K562 (cell line): Measurements from ENCODE around the gene IL10RB. TPM values are rescaled to one million over a fixed set of nuclear protein-coding genes. Genes with fewer than 3 reads are reported as not detected.

Experiments
- ATAC-seq: fragments of 200-7000 bp; cut with Tn5 transposase; 3 replicates; pipeline ENCODE4 v1.9.1; 2020; ENCODE audit warnings: moderate library complexity
- BruUV-seq: library from RNA; stranded (reverse); fragments of 400-500 nt; replicated peaks from 2 replicates; lab custom pipeline; 2021; lab: Mats Ljungman, UMichigan
- CTCF ChIA-PET: fragments of 300-600 bp; formaldehyde crosslinking; extraction: SDS; loops from one replicate; lab custom pipeline; 2021; ENCODE audit warnings: low intra/inter-chr PET ratio; lab: Yijun Ruan, JAX
- POLR2A ChIA-PET: fragments of 300-600, 350-650 bp; sonication (Branson Sonifier 250); formaldehyde crosslinking; extraction: SDS; loops from one replicate; lab custom pipeline; 2021; ENCODE audit warnings: antibody characterized with exemption, inconsistent platforms; lab: Yijun Ruan, JAX
- DNase-seq, 4 experiments: peaks; one replicate each; pipeline versions ENCODE4 v3.0.0 to v3.0.0-alpha.2; 2011 to 2018; ENCODE audit warnings: low spot score in 3 of 4, mixed read lengths in 3 of 4; ENCODE audit errors: extremely low read depth in 1 of 4
- FAIRE-seq: peaks from 2 replicates; lab custom pipeline; 2011; peaks lifted over from hg19 to GRCh38; lab: Jason Lieb, UNC
- H2AFZ ChIP-seq: 2 replicates; pipeline ENCODE4 v1.6.0; 2011; ENCODE audit warnings: low read depth, low read length, control low read depth, inconsistent platforms
- H3K27ac ChIP-seq: fragments of 200-600 bp; 3 replicates; pipeline ENCODE4 v1.8.0; 2011; ENCODE audit warnings: low read depth, mild to moderate bottlenecking, control low read depth, inconsistent platforms, low read length, moderate library complexity, mixed read lengths; ENCODE audit errors: extremely low read depth
- H3K27me3 ChIP-seq, 2 experiments: fragments of 300-600 bp in 1 of 2; 2 replicates in 1 of 2; 3 replicates in 1 of 2; pipeline versions ENCODE4 v1.6.0 to v1.8.0; 2011; ENCODE audit warnings: inconsistent platforms in 2 of 2, low read length in 2 of 2, mild to moderate bottlenecking in 1 of 2, mixed read lengths in 1 of 2, moderate library complexity in 1 of 2; ENCODE audit not compliant: control insufficient read depth in 2 of 2, insufficient read depth in 2 of 2
- H3K36me3 ChIP-seq: fragments of 300-600 bp; 3 replicates; pipeline ENCODE4 v1.8.0; 2011; ENCODE audit warnings: mild to moderate bottlenecking, low read length, inconsistent platforms; ENCODE audit not compliant: control insufficient read depth, insufficient read depth
- H3K4me1 ChIP-seq, 2 experiments: fragments of 200-600 bp in 1 of 2; replicated peaks in 1 of 2; 2 replicates in 1 of 2; 3 replicates in 1 of 2; pipeline versions ENCODE4 v1.5.1 to v1.8.0; 2011; ENCODE audit warnings: inconsistent platforms in 2 of 2, low read length in 2 of 2, mild to moderate bottlenecking in 1 of 2, mixed read lengths in 1 of 2, moderate library complexity in 1 of 2; ENCODE audit not compliant: control insufficient read depth in 2 of 2, insufficient read depth in 2 of 2
- H3K4me2 ChIP-seq: 2 replicates; pipeline ENCODE4 v1.6.1; 2011; ENCODE audit warnings: low read length, control low read depth, inconsistent platforms, mixed read lengths; ENCODE audit not compliant: insufficient read depth
- H3K4me3 ChIP-seq: fragments of 200-600 bp; sonication (generic), shearing (Covaris generic); 2 replicates; pipeline ENCODE4 v1.5.1; 2016; ENCODE audit warnings: control low read depth, inconsistent platforms
- H3K79me2 ChIP-seq: fragments of 200-600 bp; 3 replicates; pipeline ENCODE4 v1.8.0; 2011; ENCODE audit warnings: low read length, inconsistent platforms; ENCODE audit not compliant: control insufficient read depth, insufficient read depth
- H3K9ac ChIP-seq, 2 experiments: 2 replicates each; pipeline versions ENCODE4 v1.6.0 to v1.6.1; 2011; ENCODE audit warnings: low read depth in 2 of 2, low read length in 2 of 2, control low read depth in 1 of 2, inconsistent platforms in 1 of 2, mild to moderate bottlenecking in 1 of 2, mixed read lengths in 1 of 2; ENCODE audit not compliant: insufficient read depth in 1 of 2
- H3K9me1 ChIP-seq: one replicate; pipeline ENCODE4 v1.6.0; 2011; ENCODE audit warnings: inconsistent platforms, mild to moderate bottlenecking, low read length, moderate library complexity; ENCODE audit not compliant: control insufficient read depth, insufficient read depth
- H3K9me3 ChIP-seq: replicated peaks from 2 replicates; pipeline ENCODE4 v1.5.1; 2011; ENCODE audit warnings: low read depth, low read length, inconsistent platforms; ENCODE audit not compliant: control insufficient read depth, insufficient read depth
- H4K20me1 ChIP-seq: replicated peaks from 2 replicates; pipeline ENCODE4 v1.6.1; 2011; ENCODE audit warnings: low read length, inconsistent platforms, mixed read lengths; ENCODE audit not compliant: control insufficient read depth, insufficient read depth
- CBFA2T2 ChIP-seq: fragments of 450-650 bp; conservative IDR thresholded peaks from 2 replicates; pipeline ENCODE4 v1.6.1; 2017; ENCODE audit warnings: mild to moderate bottlenecking
- EWSR1 ChIP-seq: fragments of 450-650 bp; IDR thresholded peaks from 2 replicates; pipeline ENCODE4 v1.6.1; 2018; ENCODE audit warnings: borderline replicate concordance, mild to moderate bottlenecking, low read depth, moderate library complexity; ENCODE audit not compliant: partially characterized antibody
- FOXA1 ChIP-seq: fragments of 450-650 bp; IDR thresholded peaks from 2 replicates; pipeline ENCODE4 v1.6.1; 2016; ENCODE audit warnings: mild to moderate bottlenecking, borderline replicate concordance
- GTF2A2 ChIP-seq: IDR thresholded peaks from 2 replicates; pipeline ENCODE4 v1.6.1; 2016; ENCODE audit warnings: mild to moderate bottlenecking, missing genetic modification characterization, missing compliant biosample characterization
- RBM34 ChIP-seq: fragments of 200-400 bp; formaldehyde crosslinking; IDR thresholded peaks from 2 replicates; pipeline ENCODE4 v1.6.1; 2018; ENCODE audit warnings: low read length, borderline replicate concordance; ENCODE audit not compliant: insufficient read depth
- RNF219 ChIP-seq: fragments of 250-450 bp; sonication (Bioruptor Pico); IDR thresholded peaks from 2 replicates; pipeline ENCODE4 v1.5.0; 2022; ENCODE audit warnings: mild to moderate bottlenecking
- TCF15 ChIP-seq: fragments of 250-450 bp; sonication (Bioruptor Pico); IDR thresholded peaks from 2 replicates; pipeline ENCODE4 v1.8.0; 2022; ENCODE audit warnings: moderate library complexity, mild to moderate bottlenecking, inconsistent platforms
- XRCC4 ChIP-seq: IDR thresholded peaks from one replicate; pipeline ENCODE4 v1.6.1; 2011; ENCODE audit not compliant: insufficient read depth, insufficient read length; ENCODE audit errors: extremely low read depth
- ZBTB34 ChIP-seq: fragments of 250-450 bp; sonication (Bioruptor Pico); IDR thresholded peaks from 2 replicates; pipeline ENCODE4 v1.8.0; 2021; ENCODE audit warnings: mild to moderate bottlenecking, moderate library complexity
- ZFP1 ChIP-seq: fragments of 450-650 bp; formaldehyde crosslinking; IDR thresholded peaks from 2 replicates; pipeline ENCODE4 v1.4.0; 2020; ENCODE audit warnings: mild to moderate bottlenecking, mixed read lengths
- ZNF146 ChIP-seq: IDR thresholded peaks from one replicate; pipeline ENCODE4 v1.6.1; 2018; ENCODE audit warnings: missing compliant biosample characterization; ENCODE audit not compliant: unreplicated experiment
- ZNF263 ChIP-seq: sonication (generic); formaldehyde crosslinking; IDR thresholded peaks from 2 replicates; pipeline ENCODE4 v1.8.0; 2022; ENCODE audit warnings: mild to moderate bottlenecking, missing genetic modification reagents, borderline replicate concordance
- ZNF766 ChIP-seq: fragments of 200-800 bp; sonication (Bioruptor generic); conservative IDR thresholded peaks from 2 replicates; pipeline ENCODE4 v1.6.1; 2016; ENCODE audit warnings: missing genetic modification characterization, missing compliant biosample characterization
- whole genome bisulfite sequencing: fragments of 100-300 bp; shearing (Covaris generic); methylation state at CpG from one replicate; pipeline ENCODE4 v1.1.6; 2016; ENCODE audit warnings: low coverage, mixed read lengths; ENCODE audit not compliant: insufficient coverage; ENCODE audit errors: missing lambda C conversion rate; 5-methylcytosine and 5-hydroxymethylcytosine counted together
- in situ Hi-C: fragments of 300-500 bp; cut with MboI; formaldehyde crosslinking; loops from 4 replicates; pipeline ENCODE4 v1.15.0; 2018; ENCODE audit warnings: inconsistent platforms, mixed read lengths
- intact Hi-C: fragments of 100-400 bp; cut with micrococcal nuclease; formaldehyde crosslinking; loops from 2 replicates; pipeline ENCODE4 v1.14.2; 2022
- polyA plus RNA-seq, 8 experiments: library from polyadenylated mRNA; depleted of rRNA in 4 of 8; stranded (reverse) in 5 of 8; unstranded in 3 of 8; fragments of >200 nt; fragmentation: Nextera tagmentation in 2 of 8; fragmentation: Illumina TruSeq in 1 of 8; extraction: Ambion mirVana in 2 of 8; extraction: Trizol in 1 of 8; gene quantifications; 2 replicates each; pipeline versions ENCODE4 v1.2.1 to v1.2.3, GENCODE V29; 2011 to 2014; ENCODE audit warnings: inconsistent platforms in 1 of 8, missing spikeins in 1 of 8
- total RNA-seq, 7 experiments: library from RNA; depleted of rRNA in 6 of 7; stranded (reverse); fragments of >200 nt in 6 of 7; fragmentation: Illumina TruSeq in 2 of 7; extraction: Trizol in 2 of 7; gene quantifications; 2 replicates each; pipeline versions ENCODE4 v1.2.1 to v1.2.3, GENCODE V29; 2011 to 2021; ENCODE audit warnings: low replicate concordance in 1 of 7

IL10RB gene
- total and polyA plus RNA-seq, 9 of the 15 experiments (the other 6 are each of a cell fraction or from before 2014, with no cell fraction given) = 10.9 to 33.8 (median 23.0) TPM

GRCh38 chr21:33219300-33219699 is 46.9 kb upstream of the IL10RB start:
- Histone ChIP-seq H3K4me2 (no peak overlapping the region), H3K9me1 (no peaks in the 10 kb centered on the region), H3K9me3 (no peaks in the 10 kb centered on the region), H4K20me1 (no peaks in the 10 kb centered on the region), H3K79me2 (no peaks in the 10 kb centered on the region), H3K9ac (no peak overlapping the region), H2AFZ (no peak overlapping the region), H3K27ac (no peak overlapping the region), H3K36me3 (no peaks in the 10 kb centered on the region), H3K4me3 (no peak overlapping the region), H3K4me1 (peaks cover 13 to 22% of the 10 kb centered on the region in 2 experiments; a peak in 4 of 5 replicates), H3K27me3 (no peaks in the 10 kb centered on the region)
- DNase-seq = no peak
- TF ChIP-seq ZBTB34 (no peak), XRCC4 (no peak), EWSR1 (no peak), TCF15 (CRISPR knock-in tag) (no peak), ZFP1 (CRISPR knock-in tag) (no peak), ZNF146 (no peak), ZNF263 (CRISPR knock-in tag) (no peak), ZNF766 (CRISPR knock-in tag) (no peak), GTF2A2 (tag) (no peak), RBM34 (no peak), FOXA1 (no peak), RNF219 (CRISPR knock-in tag) (no peak), CBFA2T2 (no peak)
- ATAC-seq = no peak
- ChIA-PET CTCF (no interaction called here), POLR2A (no interaction called here)
- FAIRE-seq = no peak
- intact Hi-C loops = no loop called here
- in situ Hi-C loops = no loop called here
- 66% methylated on average over 3 of the region's 3 CpGs for WGBS
- no TSS peak for BruUV-seq
